SK-N-SH treated with all-trans-retinoic acid at 6 μM for 48 hours (cell line): ENCODE results near the gene DGUOK.
"Not testable (repeated sequence)": the region's sequence is repeated elsewhere in the genome, so short reads cannot be mapped to it uniquely, and the experiment has no call there.

Source experiments
- ATAC-seq: fragments of 200-7000 bp; cut with Tn5 transposase; 3 replicates; pipeline ENCODE4 v1.9.1; 2020; ENCODE audit warnings: mild to moderate bottlenecking, moderate library complexity
- ARNTL ChIP-seq: fragments of 450-650 bp; formaldehyde crosslinking; IDR thresholded peaks from 2 replicates; pipeline ENCODE4 v1.5.0; 2020; ENCODE audit warnings: low read depth, mild to moderate bottlenecking, moderate library complexity, borderline replicate concordance
- BACH2 ChIP-seq: fragments of 250-450 bp; sonication (Bioruptor Pico); IDR thresholded peaks from 2 replicates; pipeline ENCODE4 v1.9.0; 2021; ENCODE audit warnings: mild to moderate bottlenecking, borderline replicate concordance
- CSDC2 ChIP-seq: fragments of 250-450 bp; sonication (Bioruptor Pico); IDR thresholded peaks from 2 replicates; pipeline ENCODE4 v1.5.0; 2020; ENCODE audit warnings: mild to moderate bottlenecking, moderate library complexity
- ESRRG ChIP-seq: fragments of 250-450 bp; sonication (Bioruptor Pico); IDR thresholded peaks from 2 replicates; pipeline ENCODE4 v1.6.1; 2021; ENCODE audit warnings: mild to moderate bottlenecking
- GLIS3 ChIP-seq: fragments of 250-450 bp; sonication (Bioruptor Pico); IDR thresholded peaks from 2 replicates; pipeline ENCODE4 v1.5.0; 2020; ENCODE audit warnings: mild to moderate bottlenecking, moderate library complexity
- ISL1 ChIP-seq: fragments of 250-450 bp; sonication (Bioruptor Pico); IDR thresholded peaks from 2 replicates; pipeline ENCODE4 v2.1.2; 2022; ENCODE audit warnings: mild to moderate bottlenecking, moderate library complexity
- OSR1 ChIP-seq: fragments of 250-450 bp; sonication (Bioruptor Pico); IDR thresholded peaks from 2 replicates; pipeline ENCODE4 v1.8.0; 2022; ENCODE audit warnings: moderate library complexity, mild to moderate bottlenecking, inconsistent platforms
- PPARA ChIP-seq: fragments of 250-450 bp; sonication (Bioruptor Pico); IDR thresholded peaks from 2 replicates; pipeline ENCODE4 v1.5.0; 2020; ENCODE audit warnings: mild to moderate bottlenecking, borderline replicate concordance
- RARB ChIP-seq: fragments of 250-450 bp; sonication (Bioruptor Pico); IDR thresholded peaks from 2 replicates; pipeline ENCODE4 v1.8.0; 2021; ENCODE audit warnings: mild to moderate bottlenecking, moderate library complexity
- SNAI2 ChIP-seq: fragments of 250-450 bp; sonication (Bioruptor Pico); IDR thresholded peaks from 2 replicates; pipeline ENCODE4 v1.5.0; 2020; ENCODE audit warnings: mild to moderate bottlenecking, moderate library complexity
- TCF4 ChIP-seq: fragments of 250-450 bp; sonication (Bioruptor Pico); IDR thresholded peaks from 2 replicates; pipeline ENCODE4 v1.8.0; 2021; ENCODE audit warnings: mild to moderate bottlenecking, moderate library complexity, borderline replicate concordance
- ZC3H10 ChIP-seq: fragments of 250-450 bp; sonication (Bioruptor Pico); IDR thresholded peaks from 2 replicates; pipeline ENCODE4 v1.5.1; 2021; ENCODE audit warnings: mild to moderate bottlenecking, moderate library complexity
- ZFP3 ChIP-seq: fragments of 250-450 bp; sonication (Bioruptor Pico); IDR thresholded peaks from 2 replicates; pipeline ENCODE4 v1.5.0; 2020; ENCODE audit warnings: mild to moderate bottlenecking, moderate library complexity
- ZFP30 ChIP-seq: fragments of 450-650 bp; formaldehyde crosslinking; IDR thresholded peaks from 2 replicates; pipeline ENCODE4 v1.5.0; 2022; ENCODE audit warnings: mild to moderate bottlenecking, moderate library complexity
- ZNF565 ChIP-seq: fragments of 450-650 bp; formaldehyde crosslinking; conservative IDR thresholded peaks from 2 replicates; pipeline ENCODE4 v1.5.0; 2020; ENCODE audit warnings: low read depth, mild to moderate bottlenecking, moderate library complexity
- ZNF70 ChIP-seq: fragments of 450-650 bp; formaldehyde crosslinking; IDR thresholded peaks from 2 replicates; pipeline ENCODE4 v1.5.0; 2020; ENCODE audit warnings: mild to moderate bottlenecking, moderate library complexity
- ZNF8 ChIP-seq: fragments of 450-650 bp; formaldehyde crosslinking; IDR thresholded peaks from 2 replicates; pipeline ENCODE4 v1.5.0; 2020; ENCODE audit warnings: mild to moderate bottlenecking, moderate library complexity
- TF ChIP-seq, protein P1 (sequence below): fragments of 250-450 bp; sonication (Bioruptor Pico); IDR thresholded peaks from 2 replicates; pipeline ENCODE4 v1.8.0; 2021; ENCODE audit warnings: low read depth, mild to moderate bottlenecking, moderate library complexity, borderline replicate concordance
- TF ChIP-seq, protein P2 (sequence below): fragments of 250-450 bp; sonication (Bioruptor Pico); IDR thresholded peaks from 2 replicates; pipeline ENCODE4 v1.5.1; 2021; ENCODE audit warnings: mild to moderate bottlenecking, moderate library complexity
- TF ChIP-seq, protein P3 (sequence below): fragments of 250-450 bp; sonication (Bioruptor Pico); IDR thresholded peaks from 2 replicates; pipeline ENCODE4 v1.5.0; 2020; ENCODE audit warnings: mild to moderate bottlenecking, moderate library complexity
- TF ChIP-seq, protein P4 (sequence below): fragments of 250-450 bp; sonication (Bioruptor Pico); IDR thresholded peaks from 2 replicates; pipeline ENCODE4 v1.8.0; 2020; ENCODE audit warnings: mild to moderate bottlenecking, moderate library complexity, borderline replicate concordance

DGUOK gene

DNA sequence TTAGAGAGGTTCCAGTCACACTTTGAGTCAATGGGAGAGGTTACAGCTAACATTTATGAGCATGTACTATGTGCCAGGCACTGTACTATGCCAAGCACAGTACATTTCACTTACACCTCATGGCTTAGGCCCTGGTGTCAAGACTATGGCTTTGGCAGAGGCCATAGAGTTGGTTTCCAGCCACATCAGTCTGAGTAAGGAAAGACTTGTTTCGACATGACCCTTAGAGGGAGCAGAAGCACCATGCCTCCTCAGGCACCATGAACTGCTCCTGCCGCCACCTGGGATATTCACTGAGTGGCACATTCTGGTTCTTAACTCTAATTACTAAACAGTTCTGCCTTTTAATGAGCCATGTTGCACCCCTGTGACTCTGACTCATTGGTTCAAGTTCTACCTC lies 12.7 kb downstream of the DGUOK start:
- TF ChIP-seq ZNF70: no peak
- TF ChIP-seq SNAI2: 0 out of 2 replicates have a peak, but pooled peaks have one; percentile 1
- ATAC-seq: peak; percentile 45

DNA sequence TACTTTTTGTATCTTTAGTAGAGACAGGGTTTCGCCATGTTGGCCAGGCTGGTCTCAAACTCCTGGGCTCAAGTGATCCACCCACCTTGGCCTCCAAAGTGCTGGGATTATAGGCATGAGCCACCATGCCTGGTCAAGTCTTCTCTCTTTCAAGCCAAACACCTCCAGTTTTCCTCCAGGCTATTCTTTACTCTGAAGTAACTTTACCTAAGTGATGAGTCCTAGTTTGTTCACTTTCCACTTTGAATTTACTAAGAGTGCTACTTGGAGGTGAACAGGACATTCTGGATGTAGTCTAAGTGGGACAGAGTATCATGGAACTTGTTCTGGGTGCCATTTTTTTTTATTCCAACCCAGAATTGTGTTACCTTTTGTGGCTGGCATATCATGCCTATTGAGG lies 13.4 kb downstream of the DGUOK start:
- not testable (repeated sequence) for ATAC-seq

DNA sequence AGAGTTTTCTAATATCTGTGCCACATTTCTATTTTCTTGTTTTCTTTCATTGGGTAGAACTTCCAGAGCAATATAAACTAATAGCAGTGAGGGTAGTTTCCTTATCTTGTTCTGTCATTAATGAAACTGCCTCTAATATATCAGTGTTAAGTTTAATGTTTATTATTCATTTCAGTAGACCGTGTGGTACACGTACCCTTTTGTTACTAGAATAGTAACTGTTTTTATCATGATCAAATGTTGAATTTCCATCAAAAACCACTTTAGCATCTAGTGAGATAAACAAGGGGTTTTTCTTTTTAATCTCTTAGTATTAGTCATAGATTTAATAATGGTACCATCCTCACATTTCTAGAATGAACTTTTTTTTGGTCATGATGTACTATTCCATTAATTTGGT lies 16.0 kb downstream of the DGUOK start:
- no peak for TF ChIP-seq ZNF70
- no peak for TF ChIP-seq ISL1 (CRISPR knock-in tag)
- no peak for TF ChIP-seq RARB (CRISPR knock-in tag)
- TF ChIP-seq OSR1: no peak
- no peak for TF ChIP-seq CSDC2 (CRISPR knock-in tag)
- no peak for TF ChIP-seq ARNTL
- TF ChIP-seq BACH2 (CRISPR knock-in tag): no peak
- no peak for TF ChIP-seq ZNF565
- no peak for TF ChIP-seq ZC3H10 (CRISPR knock-in tag)
- no peak for TF ChIP-seq SNAI2
- TF ChIP-seq ZFP3 (CRISPR knock-in tag): no peak
- TF ChIP-seq, protein P1, sequence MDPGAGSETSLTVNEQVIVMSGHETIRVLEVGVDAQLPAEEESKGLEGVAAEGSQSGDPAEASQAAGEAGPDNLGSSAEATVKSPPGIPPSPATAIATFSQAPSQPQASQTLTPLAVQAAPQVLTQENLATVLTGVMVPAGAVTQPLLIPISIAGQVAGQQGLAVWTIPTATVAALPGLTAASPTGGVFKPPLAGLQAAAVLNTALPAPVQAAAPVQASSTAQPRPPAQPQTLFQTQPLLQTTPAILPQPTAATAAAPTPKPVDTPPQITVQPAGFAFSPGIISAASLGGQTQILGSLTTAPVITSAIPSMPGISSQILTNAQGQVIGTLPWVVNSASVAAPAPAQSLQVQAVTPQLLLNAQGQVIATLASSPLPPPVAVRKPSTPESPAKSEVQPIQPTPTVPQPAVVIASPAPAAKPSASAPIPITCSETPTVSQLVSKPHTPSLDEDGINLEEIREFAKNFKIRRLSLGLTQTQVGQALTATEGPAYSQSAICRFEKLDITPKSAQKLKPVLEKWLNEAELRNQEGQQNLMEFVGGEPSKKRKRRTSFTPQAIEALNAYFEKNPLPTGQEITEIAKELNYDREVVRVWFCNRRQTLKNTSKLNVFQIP (CRISPR knock-in tag): no peak
- no peak for TF ChIP-seq ZFP30 (CRISPR knock-in tag)
- no peak for TF ChIP-seq ESRRG (CRISPR knock-in tag)
- TF ChIP-seq, protein P2, sequence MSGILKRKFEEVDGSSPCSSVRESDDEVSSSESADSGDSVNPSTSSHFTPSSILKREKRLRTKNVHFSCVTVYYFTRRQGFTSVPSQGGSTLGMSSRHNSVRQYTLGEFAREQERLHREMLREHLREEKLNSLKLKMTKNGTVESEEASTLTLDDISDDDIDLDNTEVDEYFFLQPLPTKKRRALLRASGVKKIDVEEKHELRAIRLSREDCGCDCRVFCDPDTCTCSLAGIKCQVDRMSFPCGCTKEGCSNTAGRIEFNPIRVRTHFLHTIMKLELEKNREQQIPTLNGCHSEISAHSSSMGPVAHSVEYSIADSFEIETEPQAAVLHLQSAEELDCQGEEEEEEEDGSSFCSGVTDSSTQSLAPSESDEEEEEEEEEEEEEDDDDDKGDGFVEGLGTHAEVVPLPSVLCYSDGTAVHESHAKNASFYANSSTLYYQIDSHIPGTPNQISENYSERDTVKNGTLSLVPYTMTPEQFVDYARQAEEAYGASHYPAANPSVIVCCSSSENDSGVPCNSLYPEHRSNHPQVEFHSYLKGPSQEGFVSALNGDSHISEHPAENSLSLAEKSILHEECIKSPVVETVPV: no peak
- TF ChIP-seq, protein P3, sequence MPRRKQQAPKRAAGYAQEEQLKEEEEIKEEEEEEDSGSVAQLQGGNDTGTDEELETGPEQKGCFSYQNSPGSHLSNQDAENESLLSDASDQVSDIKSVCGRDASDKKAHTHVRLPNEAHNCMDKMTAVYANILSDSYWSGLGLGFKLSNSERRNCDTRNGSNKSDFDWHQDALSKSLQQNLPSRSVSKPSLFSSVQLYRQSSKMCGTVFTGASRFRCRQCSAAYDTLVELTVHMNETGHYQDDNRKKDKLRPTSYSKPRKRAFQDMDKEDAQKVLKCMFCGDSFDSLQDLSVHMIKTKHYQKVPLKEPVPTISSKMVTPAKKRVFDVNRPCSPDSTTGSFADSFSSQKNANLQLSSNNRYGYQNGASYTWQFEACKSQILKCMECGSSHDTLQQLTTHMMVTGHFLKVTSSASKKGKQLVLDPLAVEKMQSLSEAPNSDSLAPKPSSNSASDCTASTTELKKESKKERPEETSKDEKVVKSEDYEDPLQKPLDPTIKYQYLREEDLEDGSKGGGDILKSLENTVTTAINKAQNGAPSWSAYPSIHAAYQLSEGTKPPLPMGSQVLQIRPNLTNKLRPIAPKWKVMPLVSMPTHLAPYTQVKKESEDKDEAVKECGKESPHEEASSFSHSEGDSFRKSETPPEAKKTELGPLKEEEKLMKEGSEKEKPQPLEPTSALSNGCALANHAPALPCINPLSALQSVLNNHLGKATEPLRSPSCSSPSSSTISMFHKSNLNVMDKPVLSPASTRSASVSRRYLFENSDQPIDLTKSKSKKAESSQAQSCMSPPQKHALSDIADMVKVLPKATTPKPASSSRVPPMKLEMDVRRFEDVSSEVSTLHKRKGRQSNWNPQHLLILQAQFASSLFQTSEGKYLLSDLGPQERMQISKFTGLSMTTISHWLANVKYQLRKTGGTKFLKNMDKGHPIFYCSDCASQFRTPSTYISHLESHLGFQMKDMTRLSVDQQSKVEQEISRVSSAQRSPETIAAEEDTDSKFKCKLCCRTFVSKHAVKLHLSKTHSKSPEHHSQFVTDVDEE (CRISPR knock-in tag): no peak
- TF ChIP-seq ZNF8 (CRISPR knock-in tag): no peak
- no peak for TF ChIP-seq PPARA (CRISPR knock-in tag)
- no peak for ATAC-seq

DNA sequence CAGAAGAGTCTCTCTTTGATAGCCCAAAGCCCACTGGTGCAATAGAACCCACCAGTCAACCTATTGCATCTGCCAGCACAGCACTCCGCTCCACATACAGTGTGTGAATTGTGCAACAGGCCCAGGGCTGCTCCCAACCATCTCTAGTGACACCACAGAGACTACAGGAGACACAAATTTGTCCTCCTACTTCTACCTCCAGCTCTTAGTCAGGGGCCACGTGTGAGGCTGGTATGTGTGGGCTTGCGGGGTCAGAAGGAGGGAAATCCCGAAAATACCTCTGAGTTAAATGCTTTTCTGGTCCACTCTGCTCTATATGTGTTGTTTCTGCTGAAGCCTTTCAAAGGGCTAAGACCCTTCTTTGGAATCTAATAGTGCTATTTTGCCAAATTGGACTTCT lies 18.0 kb downstream of the DGUOK start:
- no peak for ATAC-seq

More for the DNA sequence above, 18.0 kb downstream of the DGUOK start:
- TF ChIP-seq GLIS3 (CRISPR knock-in tag) (no peak), TCF4 (CRISPR knock-in tag) (no peak), CSDC2 (CRISPR knock-in tag) (no peak), ZFP30 (CRISPR knock-in tag) (no peak), SNAI2 (no peak), ARNTL (no peak), ZNF8 (CRISPR knock-in tag) (no peak)
- TF ChIP-seq, protein P2: no peak
- TF ChIP-seq, protein P4, sequence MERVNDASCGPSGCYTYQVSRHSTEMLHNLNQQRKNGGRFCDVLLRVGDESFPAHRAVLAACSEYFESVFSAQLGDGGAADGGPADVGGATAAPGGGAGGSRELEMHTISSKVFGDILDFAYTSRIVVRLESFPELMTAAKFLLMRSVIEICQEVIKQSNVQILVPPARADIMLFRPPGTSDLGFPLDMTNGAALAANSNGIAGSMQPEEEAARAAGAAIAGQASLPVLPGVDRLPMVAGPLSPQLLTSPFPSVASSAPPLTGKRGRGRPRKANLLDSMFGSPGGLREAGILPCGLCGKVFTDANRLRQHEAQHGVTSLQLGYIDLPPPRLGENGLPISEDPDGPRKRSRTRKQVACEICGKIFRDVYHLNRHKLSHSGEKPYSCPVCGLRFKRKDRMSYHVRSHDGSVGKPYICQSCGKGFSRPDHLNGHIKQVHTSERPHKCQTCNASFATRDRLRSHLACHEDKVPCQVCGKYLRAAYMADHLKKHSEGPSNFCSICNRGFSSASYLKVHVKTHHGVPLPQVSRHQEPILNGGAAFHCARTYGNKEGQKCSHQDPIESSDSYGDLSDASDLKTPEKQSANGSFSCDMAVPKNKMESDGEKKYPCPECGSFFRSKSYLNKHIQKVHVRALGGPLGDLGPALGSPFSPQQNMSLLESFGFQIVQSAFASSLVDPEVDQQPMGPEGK (CRISPR knock-in tag): no peak
